Ovary (tissue), 3 donors: ENCODE results near the gene ARHGEF37.

Experiments used
- EP300 ChIP-seq: sonication (generic); formaldehyde crosslinking; IDR thresholded peaks from one replicate; pipeline ENCODE4 v1.6.1; 2017; ENCODE audit warnings: antibody characterized with exemption
- POLR2A ChIP-seq: fragments of 450-650 bp; IDR thresholded peaks from one replicate; pipeline ENCODE4 v1.6.1; 2017; ENCODE audit warnings: antibody characterized with exemption, mild to moderate bottlenecking, moderate library complexity
- TF ChIP-seq, protein P1 (sequence below), 3 donors: fragments of 450-650 bp in 2 of 3; fragments of 200-600 bp in 1 of 3; IDR thresholded peaks; one replicate each; pipeline versions ENCODE4 v1.5.1 to v1.8.0; 2016 to 2022; ENCODE audit warnings: antibody characterized with exemption in 3 of 3, mild to moderate bottlenecking in 1 of 3
- donor health status: DM: no; HTN: no; CAD: no.

GRCh38 chr5:149621415-149622098 is 40.3 kb downstream of the ARHGEF37 start:
- TF ChIP-seq, protein P1, sequence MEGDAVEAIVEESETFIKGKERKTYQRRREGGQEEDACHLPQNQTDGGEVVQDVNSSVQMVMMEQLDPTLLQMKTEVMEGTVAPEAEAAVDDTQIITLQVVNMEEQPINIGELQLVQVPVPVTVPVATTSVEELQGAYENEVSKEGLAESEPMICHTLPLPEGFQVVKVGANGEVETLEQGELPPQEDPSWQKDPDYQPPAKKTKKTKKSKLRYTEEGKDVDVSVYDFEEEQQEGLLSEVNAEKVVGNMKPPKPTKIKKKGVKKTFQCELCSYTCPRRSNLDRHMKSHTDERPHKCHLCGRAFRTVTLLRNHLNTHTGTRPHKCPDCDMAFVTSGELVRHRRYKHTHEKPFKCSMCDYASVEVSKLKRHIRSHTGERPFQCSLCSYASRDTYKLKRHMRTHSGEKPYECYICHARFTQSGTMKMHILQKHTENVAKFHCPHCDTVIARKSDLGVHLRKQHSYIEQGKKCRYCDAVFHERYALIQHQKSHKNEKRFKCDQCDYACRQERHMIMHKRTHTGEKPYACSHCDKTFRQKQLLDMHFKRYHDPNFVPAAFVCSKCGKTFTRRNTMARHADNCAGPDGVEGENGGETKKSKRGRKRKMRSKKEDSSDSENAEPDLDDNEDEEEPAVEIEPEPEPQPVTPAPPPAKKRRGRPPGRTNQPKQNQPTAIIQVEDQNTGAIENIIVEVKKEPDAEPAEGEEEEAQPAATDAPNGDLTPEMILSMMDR (IDR thresholded peaks at IDR 0.05) = no peak
- no peak for TF ChIP-seq POLR2A
- no peak for TF ChIP-seq EP300
